ENCODE data around the gene CAMTA1.

Gene CAMTA1

GRCh38 chr1:7094086-7094485, 308.8 kb downstream of the CAMTA1 start:
- peaks cover 9 to 29% (median 16%) of the 10 kb centered on the region in 5 donors for H3K27me3 ChIP-seq (ENCODE audit: control insufficient read depth in 5 of 5, insufficient read depth in 4 of 5, low read length in 5 of 5)
- H3K4me3 ChIP-seq (ENCODE audit: low read depth in 1 of 5, low read length in 5 of 5), result no peak overlapping the region

GRCh38 chr1:7094509-7094908, 309.3 kb downstream of the CAMTA1 start:
- H3K9me3 ChIP-seq (ENCODE audit: control insufficient read depth in 5 of 5, low read length in 5 of 5), result no peaks in the 10 kb centered on the region
- H3K9ac ChIP-seq (ENCODE audit: low read length in 5 of 5), result no peak overlapping the region
- H3K4me1 ChIP-seq (ENCODE audit: control insufficient read depth in 5 of 5, insufficient read depth in 5 of 5, low read length in 5 of 5), result no peaks in the 10 kb centered on the region
- no peak overlapping the region for H3K4me3 ChIP-seq (ENCODE audit: low read depth in 1 of 5, low read length in 5 of 5)
- H3K36me3 ChIP-seq (ENCODE audit: control insufficient read depth in 5 of 5, insufficient read depth in 5 of 5, low read length in 5 of 5), result no peaks in the 10 kb centered on the region
- peaks cover 9 to 31% (median 16%) of the 10 kb centered on the region in 5 donors for H3K27me3 ChIP-seq (ENCODE audit: control insufficient read depth in 5 of 5, insufficient read depth in 4 of 5, low read length in 5 of 5)
- H3K27ac ChIP-seq (ENCODE audit: low read depth, low read length), result no peak overlapping the region

More at GRCh38 chr1:7094086-7094485, 308.8 kb downstream of the CAMTA1 start:
- no peak overlapping the region for H3K27ac ChIP-seq (ENCODE audit: low read depth, low read length)
- no peaks in the 10 kb centered on the region for H3K4me1 ChIP-seq (ENCODE audit: control insufficient read depth in 5 of 5, insufficient read depth in 5 of 5, low read length in 5 of 5)
- no peaks in the 10 kb centered on the region for H3K9me3 ChIP-seq (ENCODE audit: control insufficient read depth in 5 of 5, low read length in 5 of 5)
- H3K36me3 ChIP-seq (ENCODE audit: control insufficient read depth in 5 of 5, insufficient read depth in 5 of 5, low read length in 5 of 5), result no peaks in the 10 kb centered on the region
- H3K9ac ChIP-seq (ENCODE audit: low read length in 5 of 5), result no peak overlapping the region

- no peaks in the 10 kb centered on the region for H3K4me1 ChIP-seq (ENCODE audit: control insufficient read depth in 5 of 5, insufficient read depth in 5 of 5, low read length in 5 of 5)
- no peak overlapping the region for H3K9ac ChIP-seq (ENCODE audit: low read length in 5 of 5)
- no peak overlapping the region for H3K4me3 ChIP-seq (ENCODE audit: low read depth in 1 of 5, low read length in 5 of 5)
- no peaks in the 10 kb centered on the region for H3K9me3 ChIP-seq (ENCODE audit: control insufficient read depth in 5 of 5, low read length in 5 of 5)
- H3K27ac ChIP-seq (ENCODE audit: low read depth, low read length), result no peak overlapping the region
- H3K27me3 ChIP-seq (ENCODE audit: control insufficient read depth in 5 of 5, insufficient read depth in 4 of 5, low read length in 5 of 5), result peaks cover 9 to 41% (median 23%) of the 10 kb centered on the region in 5 donors
- no peaks in the 10 kb centered on the region for H3K36me3 ChIP-seq (ENCODE audit: control insufficient read depth in 5 of 5, insufficient read depth in 5 of 5, low read length in 5 of 5)
Observed at GRCh38 chr1:7095343-7095964, 310.2 kb downstream of the CAMTA1 start.

GRCh38 chr1:7097938-7098592, 312.8 kb downstream of the CAMTA1 start:
- Histone ChIP-seq H3K36me3 (ENCODE audit: control insufficient read depth in 5 of 5, insufficient read depth in 5 of 5, low read length in 5 of 5) (no peaks in the 10 kb centered on the region), H3K4me3 (ENCODE audit: low read depth in 1 of 5, low read length in 5 of 5) (no peak overlapping the region), H3K9me3 (ENCODE audit: control insufficient read depth in 5 of 5, low read length in 5 of 5) (no peaks in the 10 kb centered on the region), H3K27me3 (ENCODE audit: control insufficient read depth in 5 of 5, insufficient read depth in 4 of 5, low read length in 5 of 5) (peaks cover 9 to 49% (median 30%) of the 10 kb centered on the region in 5 donors), H3K9ac (ENCODE audit: low read length in 5 of 5) (no peak overlapping the region), H3K4me1 (ENCODE audit: control insufficient read depth in 5 of 5, insufficient read depth in 5 of 5, low read length in 5 of 5) (no peaks in the 10 kb centered on the region), H3K27ac (ENCODE audit: low read depth, low read length) (no peak overlapping the region)

GRCh38 chr1:7098641-7099040, 313.4 kb downstream of the CAMTA1 start:
- H3K36me3 ChIP-seq (ENCODE audit: control insufficient read depth in 5 of 5, insufficient read depth in 5 of 5, low read length in 5 of 5), result no peaks in the 10 kb centered on the region
- no peaks in the 10 kb centered on the region for H3K9me3 ChIP-seq (ENCODE audit: control insufficient read depth in 5 of 5, low read length in 5 of 5)
- no peak overlapping the region for H3K4me3 ChIP-seq (ENCODE audit: low read depth in 1 of 5, low read length in 5 of 5)
- peaks cover 9 to 48% (median 30%) of the 10 kb centered on the region in 5 donors for H3K27me3 ChIP-seq (ENCODE audit: control insufficient read depth in 5 of 5, insufficient read depth in 4 of 5, low read length in 5 of 5)
- no peak overlapping the region for H3K27ac ChIP-seq (ENCODE audit: low read depth, low read length)
- no peak overlapping the region for H3K9ac ChIP-seq (ENCODE audit: low read length in 5 of 5)
- H3K4me1 ChIP-seq (ENCODE audit: control insufficient read depth in 5 of 5, insufficient read depth in 5 of 5, low read length in 5 of 5), result no peaks in the 10 kb centered on the region

- H3K27ac ChIP-seq (ENCODE audit: low read depth, low read length), result no peak overlapping the region
- no peaks in the 10 kb centered on the region for H3K4me1 ChIP-seq (ENCODE audit: control insufficient read depth in 5 of 5, insufficient read depth in 5 of 5, low read length in 5 of 5)
- H3K9me3 ChIP-seq (ENCODE audit: control insufficient read depth in 5 of 5, low read length in 5 of 5), result no peaks in the 10 kb centered on the region
- peaks cover 9 to 42% (median 26%) of the 10 kb centered on the region in 5 donors for H3K27me3 ChIP-seq (ENCODE audit: control insufficient read depth in 5 of 5, insufficient read depth in 4 of 5, low read length in 5 of 5)
- no peak overlapping the region for H3K9ac ChIP-seq (ENCODE audit: low read length in 5 of 5)
- H3K4me3 ChIP-seq (ENCODE audit: low read depth in 1 of 5, low read length in 5 of 5), result no peak overlapping the region
- no peaks in the 10 kb centered on the region for H3K36me3 ChIP-seq (ENCODE audit: control insufficient read depth in 5 of 5, insufficient read depth in 5 of 5, low read length in 5 of 5)
Observed at GRCh38 chr1:7100479-7100878, 315.2 kb downstream of the CAMTA1 start.

- Histone ChIP-seq H3K4me3 (ENCODE audit: low read depth in 1 of 5, low read length in 5 of 5) (no peak overlapping the region), H3K27me3 (ENCODE audit: control insufficient read depth in 5 of 5, insufficient read depth in 4 of 5, low read length in 5 of 5) (peaks cover 7 to 39% (median 22%) of the 10 kb centered on the region in 5 donors), H3K36me3 (ENCODE audit: control insufficient read depth in 5 of 5, insufficient read depth in 5 of 5, low read length in 5 of 5) (no peaks in the 10 kb centered on the region), H3K4me1 (ENCODE audit: control insufficient read depth in 5 of 5, insufficient read depth in 5 of 5, low read length in 5 of 5) (no peaks in the 10 kb centered on the region), H3K9ac (ENCODE audit: low read length in 5 of 5) (no peak overlapping the region), H3K27ac (ENCODE audit: low read depth, low read length) (no peak overlapping the region), H3K9me3 (ENCODE audit: control insufficient read depth in 5 of 5, low read length in 5 of 5) (no peaks in the 10 kb centered on the region)
Observed at GRCh38 chr1:7101187-7101586, 315.9 kb downstream of the CAMTA1 start.

GRCh38 chr1:7103361-7103782, 318.1 kb downstream of the CAMTA1 start:
- Histone ChIP-seq H3K27ac (ENCODE audit: low read depth, low read length) (no peak overlapping the region), H3K27me3 (ENCODE audit: control insufficient read depth in 5 of 5, insufficient read depth in 4 of 5, low read length in 5 of 5) (peaks cover 0 to 45% (median 18%) of the 10 kb centered on the region in 5 donors), H3K36me3 (ENCODE audit: control insufficient read depth in 5 of 5, insufficient read depth in 5 of 5, low read length in 5 of 5) (no peaks in the 10 kb centered on the region), H3K4me1 (ENCODE audit: control insufficient read depth in 5 of 5, insufficient read depth in 5 of 5, low read length in 5 of 5) (no peaks in the 10 kb centered on the region), H3K4me3 (ENCODE audit: low read depth in 1 of 5, low read length in 5 of 5) (no peak overlapping the region), H3K9ac (ENCODE audit: low read length in 5 of 5) (no peak overlapping the region), H3K9me3 (ENCODE audit: control insufficient read depth in 5 of 5, low read length in 5 of 5) (peaks cover 0 to 2% (median 0%) of the 10 kb centered on the region in 5 donors)

- Histone ChIP-seq H3K4me1 (ENCODE audit: control insufficient read depth in 5 of 5, insufficient read depth in 5 of 5, low read length in 5 of 5) (no peaks in the 10 kb centered on the region), H3K9me3 (ENCODE audit: control insufficient read depth in 5 of 5, low read length in 5 of 5) (peaks cover 0 to 3% (median 2%) of the 10 kb centered on the region in 5 donors), H3K4me3 (ENCODE audit: low read depth in 1 of 5, low read length in 5 of 5) (no peak overlapping the region), H3K36me3 (ENCODE audit: control insufficient read depth in 5 of 5, insufficient read depth in 5 of 5, low read length in 5 of 5) (no peaks in the 10 kb centered on the region), H3K27me3 (ENCODE audit: control insufficient read depth in 5 of 5, insufficient read depth in 4 of 5, low read length in 5 of 5) (peaks cover 0 to 40% (median 18%) of the 10 kb centered on the region in 5 donors), H3K9ac (ENCODE audit: low read length in 5 of 5) (no peak overlapping the region), H3K27ac (ENCODE audit: low read depth, low read length) (no peak overlapping the region)
Observed at GRCh38 chr1:7103874-7104273, 318.6 kb downstream of the CAMTA1 start.

- Histone ChIP-seq H3K4me1 (ENCODE audit: control insufficient read depth in 5 of 5, insufficient read depth in 5 of 5, low read length in 5 of 5) (no peaks in the 10 kb centered on the region), H3K9ac (ENCODE audit: low read length in 5 of 5) (no peak overlapping the region), H3K9me3 (ENCODE audit: control insufficient read depth in 5 of 5, low read length in 5 of 5) (peaks cover 0 to 5% (median 2%) of the 10 kb centered on the region in 5 donors), H3K27me3 (ENCODE audit: control insufficient read depth in 5 of 5, insufficient read depth in 4 of 5, low read length in 5 of 5) (peaks cover 4 to 42% (median 19%) of the 10 kb centered on the region in 5 donors), H3K4me3 (ENCODE audit: low read depth in 1 of 5, low read length in 5 of 5) (no peak overlapping the region), H3K36me3 (ENCODE audit: control insufficient read depth in 5 of 5, insufficient read depth in 5 of 5, low read length in 5 of 5) (no peaks in the 10 kb centered on the region), H3K27ac (ENCODE audit: low read depth, low read length) (no peak overlapping the region)
Observed at GRCh38 chr1:7104339-7104738, 319.1 kb downstream of the CAMTA1 start.

Data from subcutaneous abdominal adipose tissue (tissue), 5 donors.